H1 (cell line): ENCODE measurements around the gene ADAMTS3. TPM values are rescaled to one million over a fixed set of nuclear protein-coding genes. Genes with fewer than 3 reads are reported as not detected.

Experiments
- CTCF ChIA-PET: fragments of 300-600 bp; sonication (Branson Sonifier 250); formaldehyde crosslinking; loops from one replicate; lab custom pipeline; 2021; ENCODE audit not compliant: partially characterized antibody; lab: Charles Lee
- POLR2A ChIA-PET: fragments of 300-600 bp; sonication (Branson Sonifier 250); formaldehyde crosslinking; loops from one replicate; lab custom pipeline; 2021; ENCODE audit warnings: inconsistent platforms; ENCODE audit not compliant: partially characterized antibody; lab: Charles Lee
- DNase-seq, 2 experiments: peaks; one replicate each; pipeline versions ENCODE4 v3.0.0 to v3.0.0-alpha.2; 2010 to 2022; ENCODE audit warnings: low spot score in 2 of 2, low read depth in 1 of 2, mixed read lengths in 1 of 2
- FAIRE-seq: peaks from 2 replicates; lab custom pipeline; 2011; peaks lifted over from hg19 to GRCh38; lab: Jason Lieb, UNC
- H2AFZ ChIP-seq: 2 replicates; pipeline ENCODE4 v1.8.1; 2012; ENCODE audit warnings: low read length, inconsistent platforms
- H2AK5ac ChIP-seq: 2 replicates; pipeline ENCODE4 v1.6.1; 2013; ENCODE audit warnings: low read depth, low read length
- H2BK120ac ChIP-seq: replicated peaks from 2 replicates; pipeline ENCODE3; 2013; ENCODE audit warnings: low read depth, low read length, inconsistent platforms
- H2BK12ac ChIP-seq: 2 replicates; pipeline ENCODE4 v1.6.1; 2013; ENCODE audit warnings: low read depth, low read length
- H2BK15ac ChIP-seq: 2 replicates; pipeline ENCODE4 v1.6.1; 2013; ENCODE audit warnings: low read length
- H2BK20ac ChIP-seq: 2 replicates; pipeline ENCODE4 v1.6.1; 2013; ENCODE audit warnings: low read length
- H2BK5ac ChIP-seq: 2 replicates; pipeline ENCODE4 v1.6.1; 2013; ENCODE audit warnings: low read depth, low read length
- H3K14ac ChIP-seq: 2 replicates; pipeline ENCODE4 v1.6.1; 2013; ENCODE audit warnings: inconsistent platforms; ENCODE audit not compliant: insufficient read length
- H3K18ac ChIP-seq: 2 replicates; pipeline ENCODE4 v1.6.1; 2013; ENCODE audit warnings: low read length; ENCODE audit errors: extremely low read depth
- H3K23ac ChIP-seq: 2 replicates; pipeline ENCODE4 v1.6.1; 2013; ENCODE audit warnings: inconsistent platforms; ENCODE audit not compliant: insufficient read length
- H3K23me2 ChIP-seq: 2 replicates; pipeline ENCODE4 v1.6.1; 2013; ENCODE audit warnings: low read depth, low read length
- H3K27ac ChIP-seq: 2 replicates; pipeline ENCODE4 v1.6.1; 2011; ENCODE audit warnings: low read depth, low read length, inconsistent platforms
- H3K27me3 ChIP-seq, 4 experiments: replicated peaks in 1 of 4; 1 replicate in 1 of 4; 2 replicates in 3 of 4; pipeline versions ENCODE4 v1.6.1 to v1.8.1; 2011 to 2013; ENCODE audit warnings: low read length in 3 of 4, mild to moderate bottlenecking in 3 of 4, inconsistent platforms in 2 of 4, mixed read lengths in 2 of 4, moderate library complexity in 1 of 4; ENCODE audit not compliant: control insufficient read depth in 3 of 4, insufficient read depth in 3 of 4; ENCODE audit errors: extremely low read depth in 1 of 4
- H3K36me3 ChIP-seq, 4 experiments: 2 replicates each; pipeline versions ENCODE4 v1.6.1 to v1.8.1; 2011 to 2013; ENCODE audit warnings: mild to moderate bottlenecking in 4 of 4, low read length in 3 of 4, moderate library complexity in 2 of 4, control low read depth in 1 of 4, inconsistent platforms in 1 of 4; ENCODE audit not compliant: insufficient read depth in 4 of 4, control insufficient read depth in 2 of 4
- H3K4ac ChIP-seq: replicated peaks from 2 replicates; pipeline ENCODE3; 2013; ENCODE audit warnings: low read length, low read depth, mixed read lengths, inconsistent platforms; ENCODE audit not compliant: insufficient read length
- H3K4me1 ChIP-seq, 4 experiments: replicated peaks in 1 of 4; 1 replicate in 1 of 4; 2 replicates in 3 of 4; pipeline versions ENCODE4 v1.6.1 to v1.8.1; 2011 to 2013; ENCODE audit warnings: low read length in 3 of 4, inconsistent platforms in 2 of 4, mixed read lengths in 1 of 4; ENCODE audit not compliant: insufficient read depth in 4 of 4, control insufficient read depth in 3 of 4
- H3K4me2 ChIP-seq, 2 experiments: 2 replicates each; pipeline versions ENCODE4 v1.6.1 to v1.8.1; 2011 to 2013; ENCODE audit warnings: low read depth in 2 of 2, low read length in 2 of 2, control low read depth in 1 of 2, inconsistent platforms in 1 of 2, mild to moderate bottlenecking in 1 of 2; ENCODE audit not compliant: insufficient read depth in 1 of 2
- H3K4me3 ChIP-seq, 4 experiments: fragments of 200-600, 300-600 bp in 1 of 4; sonication (generic), shearing (Covaris generic), sonication (Bioruptor Twin) in 1 of 4; 2 replicates each; pipeline versions ENCODE4 v1.5.1 to v1.8.1; 2011 to 2016; ENCODE audit warnings: low read length in 4 of 4, low read depth in 3 of 4, control low read depth in 2 of 4, inconsistent platforms in 2 of 4, mild to moderate bottlenecking in 2 of 4, mixed read lengths in 1 of 4, moderate library complexity in 1 of 4; ENCODE audit not compliant: insufficient read depth in 2 of 4; ENCODE audit errors: extremely low read depth in 1 of 4
- H3K56ac ChIP-seq: replicated peaks from 2 replicates; pipeline ENCODE3; 2013; ENCODE audit warnings: low read depth, mild to moderate bottlenecking, mixed read lengths, low read length, inconsistent platforms; ENCODE audit not compliant: insufficient read length
- H3K79me1 ChIP-seq: 2 replicates; pipeline ENCODE4 v1.6.1; 2013; ENCODE audit warnings: low read depth, low read length, control low read depth
- H3K79me2 ChIP-seq, 2 experiments: 2 replicates each; pipeline versions ENCODE4 v1.6.1 to v1.8.1; 2012 to 2013; ENCODE audit warnings: low read length in 2 of 2, mild to moderate bottlenecking in 2 of 2, inconsistent platforms in 1 of 2; ENCODE audit not compliant: insufficient read depth in 2 of 2, control insufficient read depth in 1 of 2
- H3K9ac ChIP-seq, 4 experiments: replicated peaks in 1 of 4; 1 replicate in 1 of 4; 2 replicates in 3 of 4; pipeline versions ENCODE4 v1.6.1 to v1.8.1; 2011 to 2013; ENCODE audit warnings: low read depth in 3 of 4, low read length in 3 of 4, control low read depth in 2 of 4, mild to moderate bottlenecking in 2 of 4, moderate library complexity in 2 of 4, inconsistent platforms in 1 of 4; ENCODE audit errors: extremely low read depth in 1 of 4
- H3K9me3 ChIP-seq, 2 experiments: 2 replicates each; pipeline versions ENCODE4 v1.6.1 to v1.8.1; 2012 to 2013; ENCODE audit warnings: mild to moderate bottlenecking in 2 of 2, moderate library complexity in 2 of 2, control low read depth in 1 of 2, inconsistent platforms in 1 of 2, low read depth in 1 of 2, low read length in 1 of 2, mixed read lengths in 1 of 2; ENCODE audit not compliant: insufficient read depth in 2 of 2
- H4K20me1 ChIP-seq, 2 experiments: replicated peaks in 1 of 2; 2 replicates each; pipeline versions ENCODE3 to v1.8.1; 2011 to 2013; ENCODE audit warnings: inconsistent platforms in 2 of 2, low read length in 2 of 2, mild to moderate bottlenecking in 1 of 2; ENCODE audit not compliant: insufficient read depth in 2 of 2, control insufficient read depth in 1 of 2
- H4K5ac ChIP-seq: 2 replicates; pipeline ENCODE4 v1.6.1; 2013; ENCODE audit warnings: low read length, low read depth, mixed read lengths, inconsistent platforms; ENCODE audit not compliant: insufficient read length
- H4K8ac ChIP-seq: 2 replicates; pipeline ENCODE4 v1.8.0; 2013; ENCODE audit warnings: mild to moderate bottlenecking, moderate library complexity, low read length, inconsistent platforms; ENCODE audit not compliant: insufficient read depth; ENCODE audit errors: extremely low read depth
- H4K91ac ChIP-seq: replicated peaks from 2 replicates; pipeline ENCODE3; 2013; ENCODE audit warnings: low read length, mixed read lengths, inconsistent platforms; ENCODE audit not compliant: insufficient read length
- CBX8 ChIP-seq: fragments of 300-800, 300-1000 bp; sonication (generic); IDR thresholded peaks from 2 replicates; pipeline ENCODE4 v1.7.1; 2016; ENCODE audit warnings: low read depth, low read length, borderline replicate concordance
- CHD2 ChIP-seq: IDR thresholded peaks from 2 replicates; pipeline ENCODE4 v1.6.1; 2012; ENCODE audit warnings: low read length, improper control_type of control experiment
- CREB1 ChIP-seq: IDR thresholded peaks from 2 replicates; pipeline ENCODE4 v1.6.1; 2012; ENCODE audit warnings: inconsistent platforms
- EZH2 ChIP-seq: fragments of 200-600 bp; sonication (generic); IDR thresholded peaks from 2 replicates; pipeline ENCODE4 v1.7.1; 2012; ENCODE audit warnings: low read depth, mild to moderate bottlenecking, moderate library complexity, low read length, inconsistent platforms; ENCODE audit not compliant: severe bottlenecking
- FOSL1 ChIP-seq: IDR thresholded peaks from 2 replicates; pipeline ENCODE4 v1.6.1; 2011; ENCODE audit warnings: mild to moderate bottlenecking, low read depth, low read length, moderate library complexity; ENCODE audit not compliant: insufficient read depth
- JUN ChIP-seq: IDR thresholded peaks from 2 replicates; pipeline ENCODE4 v1.6.1; 2011; ENCODE audit warnings: low read depth, mild to moderate bottlenecking, improper control_type of control experiment, low read length
- KDM4A ChIP-seq: IDR thresholded peaks from one replicate; pipeline ENCODE4 v1.7.1; 2012; ENCODE audit warnings: low read depth, mild to moderate bottlenecking, moderate library complexity, low read length, inconsistent platforms; ENCODE audit not compliant: severe bottlenecking
- MAFK ChIP-seq: IDR thresholded peaks from 2 replicates; pipeline ENCODE4 v1.6.1; 2012; ENCODE audit warnings: low read depth, mild to moderate bottlenecking, improper control_type of control experiment, low read length
- NANOG ChIP-seq: IDR thresholded peaks from 2 replicates; pipeline ENCODE4 v1.6.1; 2011; ENCODE audit warnings: low read length, low read depth, mild to moderate bottlenecking, inconsistent platforms; ENCODE audit not compliant: insufficient read depth, poor library complexity, severe bottlenecking
- RNF2 ChIP-seq: fragments of 200-900, 300-1000 bp; sonication (generic); IDR thresholded peaks from 2 replicates; pipeline ENCODE4 v1.7.1; 2016; ENCODE audit warnings: borderline replicate concordance, low read depth, mild to moderate bottlenecking, antibody characterized with exemption, low read length; ENCODE audit not compliant: poor library complexity, severe bottlenecking; ENCODE audit errors: missing control alignments
- SIRT6 ChIP-seq: IDR thresholded peaks from one replicate; pipeline ENCODE4 v1.7.1; 2012; ENCODE audit warnings: low read length, inconsistent platforms
- SUZ12 ChIP-seq: fragments of 200-600 bp; sonication (generic); IDR thresholded peaks from 2 replicates; pipeline ENCODE4 v1.6.1; 2012; ENCODE audit warnings: mild to moderate bottlenecking, inconsistent platforms, low read length, moderate library complexity, mixed read lengths
- TBP ChIP-seq: IDR thresholded peaks from 2 replicates; pipeline ENCODE4 v1.6.1; 2011; ENCODE audit warnings: low read depth, low read length, improper control_type of control experiment
- TEAD4 ChIP-seq: IDR thresholded peaks from 2 replicates; pipeline ENCODE4 v1.6.1; 2012; ENCODE audit warnings: low read depth, low read length, inconsistent platforms, mixed read lengths
- YY1 ChIP-seq: IDR thresholded peaks from 2 replicates; pipeline ENCODE4 v1.6.1; 2011; ENCODE audit warnings: low read depth, mild to moderate bottlenecking, low read length
- polyA plus RNA-seq, 7 experiments: library from polyadenylated mRNA; depleted of rRNA in 3 of 7; stranded (reverse) in 5 of 7; unstranded in 2 of 7; fragments of >200 nt in 5 of 7; fragments of 200-250 nt in 2 of 7; gene quantifications; 1 replicate in 5 of 7; 2 replicates in 1 of 7; 4 replicates in 1 of 7; pipeline versions ENCODE4 v1.2.1 to v1.2.3, GENCODE V29; 2011 to 2013; ENCODE audit warnings: missing spikeins in 2 of 7, mixed read lengths in 2 of 7
- total RNA-seq: library from RNA; stranded (reverse); fragmentation: NEBNext Ultra II Directional; extraction: Animal tissue kit (Norgen Biotek cat#: 25700); gene quantifications from 2 replicates; pipeline ENCODE4 v1.2.1, GENCODE V29; 2021
- TF ChIP-seq, protein P1 (sequence below): IDR thresholded peaks from 2 replicates; pipeline ENCODE4 v1.6.1; 2012; ENCODE audit warnings: inconsistent platforms

ADAMTS3 gene
- total and polyA plus RNA-seq, 2 of the 8 experiments (the other 6 are each of a cell fraction or from before 2014, with no cell fraction given): 1.3 to 3.4 TPM

DNA sequence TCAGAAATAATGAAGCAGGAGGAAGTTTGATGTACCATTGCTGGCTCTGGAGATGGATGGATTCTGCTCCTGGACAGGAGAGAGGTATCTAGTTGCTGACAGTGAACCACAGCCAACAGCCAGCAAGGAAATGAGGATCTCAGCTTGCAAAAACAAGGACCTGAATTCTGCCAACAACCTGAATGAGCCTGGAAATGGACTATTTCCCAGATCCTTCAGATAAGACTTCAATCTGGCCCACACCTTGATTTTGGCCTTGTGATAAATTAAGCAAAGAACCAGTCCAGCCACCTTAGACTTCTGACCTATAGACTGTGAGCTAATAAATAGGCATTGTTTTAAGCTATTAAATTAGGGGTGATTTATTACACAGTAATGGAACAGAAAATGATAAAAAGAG is 220.3 kb downstream of the ADAMTS3 start:
- Histone ChIP-seq H4K5ac (no peak overlapping the region), H3K56ac (no peak overlapping the region), H2BK15ac (no peak overlapping the region), H3K14ac (no peak overlapping the region), H3K36me3 (no peaks in the 10 kb centered on the region), H2AK5ac (no peak overlapping the region), H3K23me2 (no peaks in the 10 kb centered on the region), H3K79me2 (no peaks in the 10 kb centered on the region), H3K4me3 (no peak overlapping the region), H3K4ac (no peak overlapping the region), H3K9me3 (no peaks in the 10 kb centered on the region), H3K27ac (no peak overlapping the region), H3K79me1 (no peaks in the 10 kb centered on the region), H4K91ac (no peak overlapping the region), H4K20me1 (no peaks in the 10 kb centered on the region), H3K18ac (no peak overlapping the region), H2AFZ (no peak overlapping the region), H2BK120ac (no peak overlapping the region), H2BK5ac (no peak overlapping the region), H3K4me1 (no peaks in the 10 kb centered on the region), H3K23ac (no peak overlapping the region), H3K27me3 (no peaks in the 10 kb centered on the region), H2BK20ac (no peak overlapping the region), H4K8ac (no peak overlapping the region), H2BK12ac (no peak overlapping the region), H3K9ac (no peak overlapping the region), H3K4me2 (no peak overlapping the region)
- TF ChIP-seq SIRT6 (no peak), KDM4A (no peak), RNF2 (no peak), YY1 (no peak), CHD2 (no peak), EZH2 (no peak), FOSL1 (no peak), NANOG (no peak), TBP (no peak), MAFK (no peak), JUN (no peak), SUZ12 (no peak), CBX8 (no peak), TEAD4 (no peak), CREB1 (no peak)
- TF ChIP-seq, protein P1, sequence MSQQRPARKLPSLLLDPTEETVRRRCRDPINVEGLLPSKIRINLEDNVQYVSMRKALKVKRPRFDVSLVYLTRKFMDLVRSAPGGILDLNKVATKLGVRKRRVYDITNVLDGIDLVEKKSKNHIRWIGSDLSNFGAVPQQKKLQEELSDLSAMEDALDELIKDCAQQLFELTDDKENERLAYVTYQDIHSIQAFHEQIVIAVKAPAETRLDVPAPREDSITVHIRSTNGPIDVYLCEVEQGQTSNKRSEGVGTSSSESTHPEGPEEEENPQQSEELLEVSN: no peak
- DNase-seq (no peak), FAIRE-seq (no peak)
- POLR2A ChIA-PET: no interaction called here
- CTCF ChIA-PET: no interaction called here
